ENCODE results near the gene ITPK1. TPM values are rescaled to one million over a fixed set of nuclear protein-coding genes. Genes with fewer than 3 reads are reported as not detected.

The ITPK1 gene
- total RNA-seq, 1 donor, result 25.0 TPM

- peak overlapping the region; percentile 78 for H3K27ac ChIP-seq (ENCODE audit: low read depth, low read length)
- TF ChIP-seq, protein P1, sequence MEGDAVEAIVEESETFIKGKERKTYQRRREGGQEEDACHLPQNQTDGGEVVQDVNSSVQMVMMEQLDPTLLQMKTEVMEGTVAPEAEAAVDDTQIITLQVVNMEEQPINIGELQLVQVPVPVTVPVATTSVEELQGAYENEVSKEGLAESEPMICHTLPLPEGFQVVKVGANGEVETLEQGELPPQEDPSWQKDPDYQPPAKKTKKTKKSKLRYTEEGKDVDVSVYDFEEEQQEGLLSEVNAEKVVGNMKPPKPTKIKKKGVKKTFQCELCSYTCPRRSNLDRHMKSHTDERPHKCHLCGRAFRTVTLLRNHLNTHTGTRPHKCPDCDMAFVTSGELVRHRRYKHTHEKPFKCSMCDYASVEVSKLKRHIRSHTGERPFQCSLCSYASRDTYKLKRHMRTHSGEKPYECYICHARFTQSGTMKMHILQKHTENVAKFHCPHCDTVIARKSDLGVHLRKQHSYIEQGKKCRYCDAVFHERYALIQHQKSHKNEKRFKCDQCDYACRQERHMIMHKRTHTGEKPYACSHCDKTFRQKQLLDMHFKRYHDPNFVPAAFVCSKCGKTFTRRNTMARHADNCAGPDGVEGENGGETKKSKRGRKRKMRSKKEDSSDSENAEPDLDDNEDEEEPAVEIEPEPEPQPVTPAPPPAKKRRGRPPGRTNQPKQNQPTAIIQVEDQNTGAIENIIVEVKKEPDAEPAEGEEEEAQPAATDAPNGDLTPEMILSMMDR (IDR thresholded peaks at IDR 0.05; ENCODE audit: extremely low read depth, low read depth, low read length), result no peak
- H2AFZ ChIP-seq (ENCODE audit: low read length), result no peak overlapping the region
- H4K20me1 ChIP-seq (ENCODE audit: insufficient read depth, low read length), result peaks cover 21% of the 10 kb centered on the region
- no peaks in the 10 kb centered on the region for H3K36me3 ChIP-seq (ENCODE audit: insufficient read depth, low read length)
- H3K79me2 ChIP-seq (ENCODE audit: insufficient read depth, low read length), result no peaks in the 10 kb centered on the region
- peak overlapping the region; percentile 49 for H3K4me2 ChIP-seq (ENCODE audit: insufficient read depth, low read length)
- DNase-seq (ENCODE audit: insufficient read length, low spot score, missing footprints), result peak; percentile 99
- H3K4me3 ChIP-seq (ENCODE audit: insufficient read depth, low read length), result peak overlapping the region; percentile 14
- H3K27me3 ChIP-seq (ENCODE audit: insufficient read depth, low read length), result no peaks in the 10 kb centered on the region
- H3K9me3 ChIP-seq (ENCODE audit: low read depth, low read length), result no peaks in the 10 kb centered on the region
- peaks cover 56% of the 10 kb centered on the region for H3K4me1 ChIP-seq (ENCODE audit: insufficient read depth, low read length)
Measured at GRCh38 chr14:93007225-93007997, 108.3 kb downstream of the ITPK1 start.

DNA sequence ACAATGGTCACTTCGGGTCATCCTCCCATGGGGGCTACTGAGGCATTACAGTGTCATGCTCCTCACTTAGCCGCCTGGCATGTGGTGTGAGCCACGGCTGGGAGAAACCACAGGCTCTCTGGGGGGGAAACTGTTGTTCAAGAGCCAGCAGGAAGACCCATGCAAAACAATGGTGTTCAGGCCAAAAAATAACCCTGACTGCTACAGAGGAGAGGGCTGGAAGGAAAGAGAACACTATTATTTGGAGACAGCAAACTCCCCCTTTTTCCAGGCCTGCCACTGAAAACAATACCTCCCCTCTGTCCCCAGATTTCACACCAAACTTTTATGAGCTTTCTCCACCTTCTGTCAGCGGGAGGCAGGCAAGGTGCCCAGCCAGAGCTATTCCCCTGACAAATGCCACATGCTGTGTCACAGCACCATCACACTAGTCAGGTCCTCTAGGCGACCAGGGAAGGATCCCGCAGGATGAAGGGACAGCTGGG is 109.1 kb downstream of the ITPK1 start:
- TF ChIP-seq, protein P1 (IDR thresholded peaks at IDR 0.05; ENCODE audit: extremely low read depth, low read depth, low read length), result no peak
- no peaks in the 10 kb centered on the region for H3K36me3 ChIP-seq (ENCODE audit: insufficient read depth, low read length)
- no peak overlapping the region for H2AFZ ChIP-seq (ENCODE audit: low read length)
- H3K4me2 ChIP-seq (ENCODE audit: insufficient read depth, low read length), result peak overlapping the region; percentile 49
- peaks cover 18% of the 10 kb centered on the region for H4K20me1 ChIP-seq (ENCODE audit: insufficient read depth, low read length)
- H3K27me3 ChIP-seq (ENCODE audit: insufficient read depth, low read length), result no peaks in the 10 kb centered on the region
- peak overlapping the region; percentile 44 for H3K27ac ChIP-seq (ENCODE audit: low read depth, low read length)
- H3K9me3 ChIP-seq (ENCODE audit: low read depth, low read length), result no peaks in the 10 kb centered on the region
- H3K79me2 ChIP-seq (ENCODE audit: insufficient read depth, low read length), result no peaks in the 10 kb centered on the region
- H3K4me1 ChIP-seq (ENCODE audit: insufficient read depth, low read length), result peaks cover 53% of the 10 kb centered on the region
- DNase-seq (ENCODE audit: insufficient read length, low spot score, missing footprints), result peak; percentile 80
- H3K4me3 ChIP-seq (ENCODE audit: insufficient read depth, low read length), result no peak overlapping the region

GRCh38 chr14:93005838-93006237 is 109.9 kb downstream of the ITPK1 start:
- peaks cover 53% of the 10 kb centered on the region for H3K4me1 ChIP-seq (ENCODE audit: insufficient read depth, low read length)
- no peak overlapping the region for H2AFZ ChIP-seq (ENCODE audit: low read length)
- no peaks in the 10 kb centered on the region for H3K27me3 ChIP-seq (ENCODE audit: insufficient read depth, low read length)
- no peaks in the 10 kb centered on the region for H3K79me2 ChIP-seq (ENCODE audit: insufficient read depth, low read length)
- H3K9me3 ChIP-seq (ENCODE audit: low read depth, low read length), result no peaks in the 10 kb centered on the region
- no peak overlapping the region for H3K4me2 ChIP-seq (ENCODE audit: insufficient read depth, low read length)
- no peak overlapping the region for H3K27ac ChIP-seq (ENCODE audit: low read depth, low read length)
- TF ChIP-seq, protein P1 (IDR thresholded peaks at IDR 0.05; ENCODE audit: extremely low read depth, low read depth, low read length), result no peak
- no peak overlapping the region for H3K4me3 ChIP-seq (ENCODE audit: insufficient read depth, low read length)
- H4K20me1 ChIP-seq (ENCODE audit: insufficient read depth, low read length), result peaks cover 22% of the 10 kb centered on the region
- no peaks in the 10 kb centered on the region for H3K36me3 ChIP-seq (ENCODE audit: insufficient read depth, low read length)
- DNase-seq (ENCODE audit: insufficient read length, low spot score, missing footprints), result peak; percentile 80

GRCh38 chr14:93005135-93005813 is 110.5 kb downstream of the ITPK1 start:
- peaks cover 22% of the 10 kb centered on the region for H4K20me1 ChIP-seq (ENCODE audit: insufficient read depth, low read length)
- H3K27me3 ChIP-seq (ENCODE audit: insufficient read depth, low read length), result no peaks in the 10 kb centered on the region
- no peaks in the 10 kb centered on the region for H3K36me3 ChIP-seq (ENCODE audit: insufficient read depth, low read length)
- TF ChIP-seq, protein P1 (IDR thresholded peaks at IDR 0.05; ENCODE audit: extremely low read depth, low read depth, low read length), result no peak
- no peak overlapping the region for H2AFZ ChIP-seq (ENCODE audit: low read length)
- DNase-seq (ENCODE audit: insufficient read length, low spot score, missing footprints), result peak; percentile 57
- H3K9me3 ChIP-seq (ENCODE audit: low read depth, low read length), result no peaks in the 10 kb centered on the region
- no peaks in the 10 kb centered on the region for H3K79me2 ChIP-seq (ENCODE audit: insufficient read depth, low read length)
- H3K4me2 ChIP-seq (ENCODE audit: insufficient read depth, low read length), result no peak overlapping the region
- no peak overlapping the region for H3K4me3 ChIP-seq (ENCODE audit: insufficient read depth, low read length)
- H3K4me1 ChIP-seq (ENCODE audit: insufficient read depth, low read length), result peaks cover 53% of the 10 kb centered on the region
- H3K27ac ChIP-seq (ENCODE audit: low read depth, low read length), result no peak overlapping the region

Data from osteoblast (primary cell).